ENCODE measurements around the gene TNFRSF6B.

Gene TNFRSF6B

GRCh38 chr20:63686492-63687321, 9.7 kb upstream of the TNFRSF6B start:
- DNase-seq: no peak

GRCh38 chr20:63687419-63688178, 8.9 kb upstream of the TNFRSF6B start:
- DNase-seq: no peak

GRCh38 chr20:63688228-63689045, 8.0 kb upstream of the TNFRSF6B start:
- DNase-seq: no peak

- no peak for DNase-seq
Observed at GRCh38 chr20:63689046-63690002, 7.1 kb upstream of the TNFRSF6B start.

GRCh38 chr20:63690003-63690897, 6.2 kb upstream of the TNFRSF6B start:
- DNase-seq: no peak

- no peak for DNase-seq
Observed at GRCh38 chr20:63690898-63691710, 5.3 kb upstream of the TNFRSF6B start.

- DNase-seq: no peak
Observed at GRCh38 chr20:63691711-63692435, 4.6 kb upstream of the TNFRSF6B start.

GRCh38 chr20:63692436-63693082, 3.9 kb upstream of the TNFRSF6B start:
- DNase-seq: no peak

- no peak for DNase-seq
Observed at GRCh38 chr20:63693083-63693732, 3.2 kb upstream of the TNFRSF6B start.

- DNase-seq: no peak
Observed at GRCh38 chr20:63693733-63694583, 2.5 kb upstream of the TNFRSF6B start.

GRCh38 chr20:63694584-63695423, 1.6 kb upstream of the TNFRSF6B start:
- no peak for DNase-seq

- no peak for DNase-seq
Observed at GRCh38 chr20:63695424-63696305, 787 bp upstream of the TNFRSF6B start.

GRCh38 chr20:63696306-63696627, 185 bp upstream of the TNFRSF6B start:
- no peak for DNase-seq

- no peak for DNase-seq
Observed at GRCh38 chr20:63697357-63697867, 960 bp downstream of the TNFRSF6B start.

GRCh38 chr20:63697868-63698545, 1.6 kb downstream of the TNFRSF6B start:
- no peak for DNase-seq

Measured in NCI-H446 (cell line).